Left lobe of liver (tissue), 2 donors: ENCODE measurements around the gene IGF2R. TPM values are rescaled to one million over a fixed set of nuclear protein-coding genes. Genes with fewer than 3 reads are reported as not detected.
"Not testable (repeated sequence)": the region's sequence is repeated elsewhere in the genome, so short reads cannot be mapped to it uniquely, and the experiment has no call there.

Experiments
- ATAC-seq: fragments of 200-7000 bp; cut with Tn5 transposase; one replicate; pipeline ENCODE4 v1.9.1; 2020; ENCODE audit warnings: mild to moderate bottlenecking, moderate library complexity
- DNase-seq: peaks from one replicate; pipeline ENCODE4 v3.0.0-alpha.2; 2020; ENCODE audit warnings: low spot score
- total RNA-seq: library from RNA; stranded (reverse); gene quantifications from one replicate; pipeline ENCODE4 v1.2.1, GENCODE V29; 2021
- donor health status: DM: no; HTN: no; CAD: no; lungs with moderate emphysema.
- donor health status: DM: no; HTN: yes; CAD: no.

The IGF2R gene
- total RNA-seq, 1 donor from 2014 or later, result 51.5 TPM

GRCh38 chr6:160133441-160134336, 164.8 kb downstream of the IGF2R start:
- DNase-seq (no peak), ATAC-seq (no peak)

GRCh38 chr6:160134337-160134751, 165.5 kb downstream of the IGF2R start:
- DNase-seq, ATAC-seq: not testable (repeated sequence)

GRCh38 chr6:160134779-160135547, 166.1 kb downstream of the IGF2R start:
- DNase-seq, result no peak
- ATAC-seq, result peak; percentile 7

DNA sequence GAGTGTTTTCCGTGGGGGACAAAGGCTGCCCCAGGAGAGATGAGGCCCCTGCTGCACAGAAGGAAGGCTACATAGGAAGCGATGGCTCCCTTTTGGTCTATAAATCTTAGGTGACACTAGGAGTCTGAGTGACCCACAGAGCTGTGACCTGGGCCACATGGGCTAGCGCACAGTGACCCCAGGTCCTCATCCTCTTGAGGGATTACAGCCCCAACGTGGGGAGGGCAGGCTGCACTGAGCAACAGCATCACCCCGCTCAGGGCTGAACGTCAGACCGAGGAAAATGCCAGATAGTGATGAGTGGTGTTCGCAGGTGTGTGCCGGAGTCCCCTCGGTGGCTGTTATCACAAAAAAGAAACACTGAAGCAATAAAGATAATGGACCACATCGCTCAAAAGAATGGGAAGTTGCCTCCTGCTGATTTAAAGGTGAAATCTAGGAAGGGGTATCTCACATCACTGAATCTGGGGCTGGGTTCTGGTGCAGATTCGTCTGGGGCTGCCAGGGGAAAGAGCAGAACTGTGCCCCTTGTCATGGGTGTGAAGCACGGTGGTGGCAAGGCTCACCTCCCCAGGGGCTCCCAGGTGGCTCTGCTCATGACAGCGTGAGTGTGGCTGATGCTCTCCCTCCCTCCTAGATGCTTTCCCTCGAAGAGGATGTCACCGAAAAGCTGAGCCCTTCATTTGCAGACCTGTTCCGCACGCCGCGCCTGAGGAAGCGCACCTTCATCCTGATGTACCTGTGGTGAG, 167.2 kb downstream of the IGF2R start:
- ATAC-seq (no peak), DNase-seq (no peak)

DNA sequence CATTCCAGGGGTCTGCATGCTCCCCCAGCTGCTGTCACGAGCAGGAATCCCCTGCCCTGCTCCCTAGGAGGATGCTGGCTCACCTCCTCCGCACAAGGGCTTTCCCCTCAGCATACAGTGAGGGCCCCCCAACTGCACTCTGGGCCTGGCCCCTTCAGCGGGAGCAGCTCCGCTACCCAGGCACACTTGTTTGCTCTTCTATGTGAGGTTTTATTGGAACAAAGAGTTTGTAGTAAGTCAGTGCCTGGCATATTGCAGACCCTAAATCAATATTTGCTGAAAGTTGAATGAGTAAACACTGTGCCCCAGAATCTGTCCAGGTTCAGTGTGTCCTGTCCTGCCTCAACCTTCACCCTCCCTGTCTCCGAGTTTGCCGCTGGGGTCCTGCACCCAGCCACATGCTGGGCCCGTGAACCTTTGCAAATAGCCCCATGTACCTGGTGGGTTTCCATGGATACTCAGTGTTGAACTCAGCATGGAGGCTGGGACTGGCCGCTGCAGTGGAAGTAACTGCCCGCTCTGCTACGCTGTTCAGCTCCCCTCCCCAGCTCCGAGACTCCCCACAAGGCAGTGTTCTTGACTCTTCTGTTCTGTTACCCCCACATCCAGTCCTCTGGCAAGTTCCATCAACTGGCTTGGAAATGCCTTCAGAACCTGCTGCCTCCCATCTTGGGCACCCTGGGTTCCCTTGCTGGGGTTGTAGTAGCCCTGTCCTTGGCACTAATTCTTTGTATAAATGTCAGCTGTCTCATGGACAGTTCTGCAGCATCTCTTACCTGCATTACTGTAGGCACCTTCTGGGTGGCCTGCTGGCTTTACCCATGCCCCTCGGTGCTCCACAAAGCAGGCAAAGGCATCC, 168.5 kb downstream of the IGF2R start:
- peak; percentile 70 for ATAC-seq
- peak; percentile 94 for DNase-seq

GRCh38 chr6:160137989-160138835, 169.3 kb downstream of the IGF2R start:
- peak; percentile 35 for ATAC-seq
- no peak for DNase-seq

DNA sequence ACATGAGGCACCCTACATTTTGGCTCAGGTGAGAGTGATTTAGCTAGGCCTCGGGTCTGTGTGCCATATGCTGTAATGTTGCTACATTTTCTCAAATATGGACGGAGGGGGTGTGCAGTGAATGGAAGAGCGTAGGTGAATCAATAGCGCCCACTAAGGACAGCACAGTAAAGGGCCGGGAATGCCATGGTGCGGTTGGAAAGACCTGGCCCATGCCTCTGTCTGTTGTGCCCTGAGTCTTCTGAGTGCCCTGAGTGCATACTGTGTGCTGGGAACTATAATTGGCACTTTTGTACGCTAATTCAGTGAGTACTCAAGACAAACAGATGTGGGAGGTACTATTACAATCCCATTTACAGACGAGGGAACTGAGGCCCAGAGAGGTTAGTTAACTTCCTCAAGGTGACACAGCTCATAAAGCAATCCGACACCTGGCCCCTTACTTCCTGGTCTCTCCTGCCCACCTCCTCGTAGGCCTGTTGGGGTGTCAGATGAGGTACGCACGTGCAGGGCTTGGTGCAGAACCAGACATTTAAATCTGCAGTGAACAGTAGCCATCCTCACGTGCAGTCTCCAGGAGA, 170.0 kb downstream of the IGF2R start:
- no peak for ATAC-seq

GRCh38 chr6:160139420-160139851, 170.6 kb downstream of the IGF2R start:
- DNase-seq, result peak; percentile 49
- no peak for ATAC-seq

More for the DNA sequence above, 170.0 kb downstream of the IGF2R start:
- DNase-seq, result no peak

DNA sequence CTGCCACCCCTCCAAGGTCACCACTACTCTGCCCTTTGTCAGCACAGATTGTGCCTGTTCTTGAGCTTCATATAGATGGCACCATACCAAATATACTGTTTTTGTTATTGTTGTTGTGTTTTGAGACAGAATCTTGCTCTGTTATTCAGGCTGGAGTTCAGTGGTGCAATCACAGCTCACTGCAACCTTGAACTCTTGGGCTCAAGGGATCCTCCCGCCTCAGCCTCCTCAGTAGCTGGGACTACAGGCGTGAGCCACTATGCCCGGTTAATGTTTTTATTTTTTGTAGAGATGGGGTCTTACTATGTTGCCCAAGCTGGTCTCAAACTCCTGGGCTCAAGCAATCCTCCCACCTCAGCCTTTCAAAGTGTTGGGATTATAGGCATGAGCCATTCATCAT, 171.6 kb downstream of the IGF2R start:
- not testable (repeated sequence) for DNase-seq, ATAC-seq

DNA sequence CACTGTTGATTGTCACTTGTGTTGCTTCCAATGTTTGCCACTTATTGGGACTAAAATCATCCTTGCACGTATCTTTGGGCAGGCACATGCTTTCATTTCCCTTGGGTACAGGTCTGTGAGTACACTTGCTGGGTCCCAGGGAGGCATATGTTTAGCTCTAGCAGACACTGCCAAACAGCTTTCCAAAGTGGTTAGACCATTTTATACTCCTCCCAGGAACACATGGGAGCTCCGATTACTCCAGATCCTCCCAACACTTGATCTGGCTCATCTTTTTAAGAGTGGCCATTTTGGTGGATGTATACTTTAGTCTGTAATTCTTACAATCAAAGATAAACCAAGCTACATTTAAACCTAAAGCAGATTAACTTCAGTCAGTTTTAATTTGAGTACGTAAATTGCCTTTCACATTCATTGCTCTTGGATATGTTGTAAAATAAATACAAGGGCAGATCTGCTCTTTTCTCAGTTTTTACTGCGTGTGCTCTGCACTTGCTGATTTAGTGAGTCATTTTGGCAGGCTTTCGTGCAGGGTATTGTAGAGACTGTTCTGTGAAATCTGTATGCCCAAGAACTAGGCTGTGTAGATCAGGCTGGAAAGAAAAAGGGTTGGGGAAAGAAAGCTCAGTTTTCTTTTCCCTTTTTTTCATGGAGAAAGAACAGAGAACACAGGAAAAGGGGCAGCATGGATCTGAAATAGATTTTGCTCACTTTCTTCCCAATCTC, 172.3 kb downstream of the IGF2R start:
- ATAC-seq (no peak), DNase-seq (no peak)

DNA sequence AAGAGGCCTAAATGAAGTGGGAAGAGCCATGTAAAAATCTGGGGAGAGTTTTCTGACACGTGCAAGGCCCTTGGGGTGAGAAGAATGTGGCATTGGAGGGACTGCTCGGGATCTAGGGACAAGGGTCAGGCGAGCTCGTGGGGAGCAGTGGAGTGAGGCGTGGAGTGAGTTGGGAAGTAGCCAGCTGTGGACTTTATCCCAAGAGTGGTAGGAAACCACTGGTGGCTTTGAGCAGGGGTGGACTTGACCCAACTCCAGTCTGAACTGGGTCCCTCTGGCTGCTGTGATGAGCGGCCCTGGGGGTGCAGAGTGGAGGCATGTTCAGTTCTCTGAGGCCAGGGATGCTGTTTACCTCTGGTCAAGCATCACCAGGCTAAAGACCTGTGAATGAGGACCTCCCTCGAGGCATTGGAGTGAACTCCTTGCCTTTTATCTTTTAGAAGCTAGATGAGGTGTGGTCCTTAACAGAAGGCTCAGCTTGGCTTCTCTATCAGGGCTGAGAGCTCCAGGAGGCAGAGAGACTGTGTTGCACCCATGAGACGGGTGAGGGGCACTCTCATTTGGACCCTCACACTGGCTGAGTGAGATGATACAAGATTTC, 173.3 kb downstream of the IGF2R start:
- peak; percentile 2 for ATAC-seq
- DNase-seq, result no peak

DNA sequence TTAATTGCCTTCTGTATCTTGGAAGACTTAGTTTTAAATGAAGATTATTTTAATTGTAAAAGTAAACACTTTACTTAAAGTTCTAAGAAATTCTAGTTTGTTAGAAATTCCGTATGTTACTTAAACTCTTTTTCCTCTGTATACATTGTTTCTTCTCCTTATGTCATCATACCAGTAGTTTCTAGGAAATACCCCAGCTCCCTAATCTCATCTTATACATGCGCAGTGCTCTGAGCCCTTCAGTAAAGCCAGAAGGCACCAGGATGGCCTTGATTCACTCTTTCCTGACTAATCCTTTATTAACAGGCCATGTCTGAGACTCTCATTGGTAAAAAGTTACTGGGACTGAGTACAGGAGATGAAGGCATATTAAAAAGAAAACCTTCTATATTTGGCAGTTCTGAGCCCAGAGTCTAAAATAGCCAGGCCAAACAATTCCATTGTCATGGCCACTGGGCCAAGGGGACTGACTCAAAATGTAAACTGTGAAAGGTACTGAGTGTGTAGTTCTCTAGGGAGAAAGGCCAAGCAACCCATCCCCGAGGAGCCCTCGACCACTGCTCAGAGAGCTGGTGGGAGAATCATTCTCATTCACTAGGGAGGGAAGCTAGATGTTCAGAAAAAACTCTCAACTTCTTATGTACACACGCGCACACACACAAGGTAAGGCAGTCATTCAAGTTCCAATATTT, 177.7 kb downstream of the IGF2R start:
- DNase-seq, result no peak
- no peak for ATAC-seq

DNA sequence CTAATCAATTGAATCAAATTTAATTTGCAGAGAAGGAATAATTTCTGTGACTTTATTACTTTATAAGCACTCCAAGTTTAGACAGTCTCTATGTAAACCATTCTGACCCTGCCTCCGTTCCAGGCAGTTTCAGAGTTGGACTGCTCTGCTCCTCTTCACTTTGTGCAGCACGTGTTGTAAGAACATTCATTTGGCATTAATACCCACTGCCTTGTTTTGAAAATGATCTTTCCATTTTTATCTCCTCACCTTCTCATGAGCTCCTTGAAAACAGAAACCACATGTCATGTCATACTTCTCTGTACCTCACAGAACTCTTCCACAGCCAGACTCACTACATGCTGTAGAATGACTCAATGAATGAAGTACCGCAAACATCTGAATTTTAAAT, 178.3 kb downstream of the IGF2R start:
- DNase-seq (no peak), ATAC-seq (no peak)

DNA sequence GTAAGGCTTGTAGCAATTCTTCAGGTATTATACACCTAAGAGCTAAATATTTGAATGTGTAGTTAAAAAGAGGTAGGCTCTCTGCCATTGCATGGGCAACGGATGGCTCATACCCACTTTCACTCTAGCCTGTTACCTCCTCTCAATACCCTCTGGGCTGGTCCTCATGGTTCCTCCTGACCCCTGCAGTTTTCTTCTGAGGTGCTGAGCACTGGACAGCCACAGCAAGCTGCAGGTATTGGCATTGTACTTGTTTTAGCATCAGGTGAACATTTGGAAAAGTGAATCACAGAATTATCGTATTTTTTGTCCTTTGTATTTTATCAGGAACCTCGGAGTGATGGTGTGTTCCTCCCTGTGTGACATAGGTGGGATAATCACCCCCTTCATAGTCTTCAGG, 185.6 kb downstream of the IGF2R start:
- ATAC-seq (no peak), DNase-seq (no peak)

DNA sequence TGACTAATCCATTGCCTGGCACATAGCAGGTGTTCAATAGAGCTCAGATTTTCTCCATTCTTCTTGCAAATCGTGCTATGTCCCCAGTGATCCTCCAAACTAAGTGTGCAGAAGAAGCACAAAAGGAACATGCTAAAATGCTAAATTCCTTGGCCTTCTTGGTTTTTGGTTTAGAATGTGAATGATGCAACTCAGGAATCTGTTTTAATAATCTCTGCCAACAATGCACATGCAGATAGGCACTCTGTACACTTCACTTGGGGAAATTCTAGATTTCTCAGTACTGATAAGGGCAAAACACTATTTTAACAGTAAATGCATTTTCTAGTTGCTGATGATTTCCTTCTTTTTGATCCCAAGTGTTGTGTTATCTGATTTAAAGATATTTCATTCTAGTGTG, 188.0 kb downstream of the IGF2R start:
- ATAC-seq (no peak), DNase-seq (no peak)

DNA sequence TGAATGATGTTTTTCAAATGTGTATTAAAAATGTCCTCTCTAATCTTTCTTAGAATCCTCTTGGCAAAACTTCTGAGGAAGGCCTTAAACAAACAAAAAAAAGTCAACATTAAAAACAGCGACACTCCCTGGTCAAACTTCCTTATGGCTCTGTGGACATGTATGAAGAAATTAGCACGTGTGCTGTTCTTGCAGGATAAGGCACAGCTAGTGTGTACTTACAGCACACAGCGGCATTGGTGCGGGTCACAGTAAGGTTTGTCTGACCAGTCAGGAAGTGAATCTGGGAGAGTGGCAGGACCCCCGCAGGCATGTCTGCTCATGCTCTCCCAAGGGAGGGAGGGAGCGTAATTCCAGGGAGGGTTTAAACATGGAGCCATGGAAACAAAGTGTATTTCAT, 191.6 kb downstream of the IGF2R start:
- peak; percentile 8 for ATAC-seq

More for the DNA sequence above, 191.6 kb downstream of the IGF2R start:
- no peak for DNase-seq
